ENCODE measurements around the gene SRD5A1. TPM values are rescaled to one million over a fixed set of nuclear protein-coding genes. Genes with fewer than 3 reads are reported as not detected.

SRD5A1 gene
- total and polyA plus RNA-seq, 2 of the 8 experiments (the other 6 are each of a cell fraction or from before 2014, with no cell fraction given): 34.7 to 42.4 TPM

GRCh38 chr5:6702633-6703032 lies 69.4 kb downstream of the SRD5A1 start:
- Histone ChIP-seq H3K14ac (ENCODE audit: insufficient read length) (no peak overlapping the region), H2BK20ac (ENCODE audit: low read length) (no peak overlapping the region), H3K36me3 (ENCODE audit: control insufficient read depth in 2 of 4, insufficient read depth in 4 of 4, low read length in 3 of 4) (no peaks in the 10 kb centered on the region), H2BK15ac (ENCODE audit: low read length) (no peak overlapping the region), H3K9me3 (ENCODE audit: insufficient read depth in 2 of 2, low read depth in 1 of 2, low read length in 1 of 2) (no peaks in the 10 kb centered on the region), H2BK5ac (ENCODE audit: low read depth, low read length) (no peak overlapping the region), H3K4me3 (ENCODE audit: extremely low read depth in 1 of 4, insufficient read depth in 2 of 4, low read depth in 3 of 4, low read length in 4 of 4) (no peak overlapping the region), H3K23me2 (ENCODE audit: low read depth, low read length) (no peaks in the 10 kb centered on the region), H3K23ac (ENCODE audit: insufficient read length) (no peak overlapping the region), H3K79me1 (ENCODE audit: low read depth, low read length) (no peaks in the 10 kb centered on the region), H4K8ac (ENCODE audit: extremely low read depth, insufficient read depth, low read length) (no peak overlapping the region; the same call in 1 of the 2 replicates), H3K4ac (replicated peaks; ENCODE audit: insufficient read length, low read depth, low read length) (no peak overlapping the region), H3K79me2 (ENCODE audit: control insufficient read depth in 1 of 2, insufficient read depth in 2 of 2, low read length in 2 of 2) (no peaks in the 10 kb centered on the region), H3K56ac (replicated peaks; ENCODE audit: insufficient read length, low read depth, low read length) (no peak overlapping the region), H3K27ac (ENCODE audit: low read depth, low read length) (no peak overlapping the region), H4K91ac (replicated peaks; ENCODE audit: insufficient read length, low read length) (no peak overlapping the region), H2BK120ac (replicated peaks; ENCODE audit: low read depth, low read length) (no peak overlapping the region), H2AK5ac (ENCODE audit: low read depth, low read length) (no peak overlapping the region), H3K4me2 (ENCODE audit: insufficient read depth in 1 of 2, low read depth in 2 of 2, low read length in 2 of 2) (no peak overlapping the region), H3K9ac (replicated peaks in 1 of 4; ENCODE audit: extremely low read depth in 1 of 4, low read depth in 3 of 4, low read length in 3 of 4) (no peak overlapping the region), H4K5ac (ENCODE audit: insufficient read length, low read depth, low read length) (no peak overlapping the region), H3K18ac (ENCODE audit: extremely low read depth, low read length) (no peak overlapping the region), H3K27me3 (replicated peaks in 1 of 4; ENCODE audit: control insufficient read depth in 3 of 4, extremely low read depth in 1 of 4, insufficient read depth in 3 of 4, low read length in 3 of 4) (no peaks in the 10 kb centered on the region), H2AFZ (ENCODE audit: low read length) (no peak overlapping the region), H3K4me1 (replicated peaks in 1 of 4; ENCODE audit: control insufficient read depth in 3 of 4, insufficient read depth in 4 of 4, low read length in 3 of 4) (peaks cover 3 to 12% (median 6%) of the 10 kb centered on the region in 4 experiments; a peak in 6 of 7 replicates), H4K20me1 (replicated peaks in 1 of 2; ENCODE audit: control insufficient read depth in 1 of 2, insufficient read depth in 2 of 2, low read length in 2 of 2) (no peaks in the 10 kb centered on the region), H2BK12ac (ENCODE audit: low read depth, low read length) (no peak overlapping the region)
- CTCF ChIA-PET (ENCODE audit: partially characterized antibody): no interaction called here
- DNase-seq (ENCODE audit: low read depth in 1 of 2, low spot score in 2 of 2) (no peak), FAIRE-seq (no peak)
- WGBS, 2 experiments (ENCODE audit: extremely low coverage in 1 of 2, insufficient coverage in 1 of 2, insufficient read length in 1 of 2, insufficient replicate concordance in 2 of 2, low coverage in 1 of 2, low lambda C conversion rate in 2 of 2, missing lambda C conversion rate in 1 of 2): 93% methylated on average over 5 of the region's 6 CpGs; no CpG with 5 or more reads in 1 of the 2 experiments
- POLR2A ChIA-PET (ENCODE audit: partially characterized antibody): no interaction called here
- no peak for TF ChIP-seq TEAD4 (IDR thresholded peaks at IDR 0.05; ENCODE audit: low read depth, low read length)
- TF ChIP-seq GTF2F1 (IDR thresholded peaks at IDR 0.05; ENCODE audit: borderline replicate concordance, low read depth, low read length): no peak
- no peak for TF ChIP-seq SUZ12 (IDR thresholded peaks at IDR 0.05; ENCODE audit: low read length)
- TF ChIP-seq MAFK (IDR thresholded peaks at IDR 0.05; ENCODE audit: low read depth, low read length): no peak
- TF ChIP-seq SIRT6 (IDR thresholded peaks at IDR 0.05; ENCODE audit: low read length): no peak
- TF ChIP-seq CBX8 (IDR thresholded peaks at IDR 0.05; ENCODE audit: borderline replicate concordance, low read depth, low read length): no peak
- TF ChIP-seq YY1 (IDR thresholded peaks at IDR 0.05; ENCODE audit: low read depth, low read length): no peak
- TF ChIP-seq KDM1A (IDR thresholded peaks at IDR 0.05; ENCODE audit: borderline replicate concordance, low read length): no peak
- TF ChIP-seq RNF2 (IDR thresholded peaks at IDR 0.05; ENCODE audit: borderline replicate concordance, low read depth, low read length, missing control alignments, poor library complexity, severe bottlenecking): no peak
- no peak for TF ChIP-seq HDAC6 (IDR thresholded peaks at IDR 0.05; ENCODE audit: low read depth, low read length)
- TF ChIP-seq KDM5A (IDR thresholded peaks at IDR 0.05; ENCODE audit: low read length): no peak
- no peak for TF ChIP-seq NANOG (IDR thresholded peaks at IDR 0.05; ENCODE audit: insufficient read depth, low read depth, low read length, poor library complexity, severe bottlenecking)
- TF ChIP-seq RXRA (IDR thresholded peaks at IDR 0.05; ENCODE audit: insufficient read depth, low read depth, low read length): no peak
- TF ChIP-seq EGR1 (IDR thresholded peaks at IDR 0.05; ENCODE audit: borderline replicate concordance, low read depth, low read length): no peak
- TF ChIP-seq BRCA1 (IDR thresholded peaks at IDR 0.05; ENCODE audit: low read depth, low read length): no peak
- no peak for TF ChIP-seq CREB1 (IDR thresholded peaks at IDR 0.05)

Data from H1 (cell line).